ENCODE data around the gene PLB1.

The PLB1 gene

DNA sequence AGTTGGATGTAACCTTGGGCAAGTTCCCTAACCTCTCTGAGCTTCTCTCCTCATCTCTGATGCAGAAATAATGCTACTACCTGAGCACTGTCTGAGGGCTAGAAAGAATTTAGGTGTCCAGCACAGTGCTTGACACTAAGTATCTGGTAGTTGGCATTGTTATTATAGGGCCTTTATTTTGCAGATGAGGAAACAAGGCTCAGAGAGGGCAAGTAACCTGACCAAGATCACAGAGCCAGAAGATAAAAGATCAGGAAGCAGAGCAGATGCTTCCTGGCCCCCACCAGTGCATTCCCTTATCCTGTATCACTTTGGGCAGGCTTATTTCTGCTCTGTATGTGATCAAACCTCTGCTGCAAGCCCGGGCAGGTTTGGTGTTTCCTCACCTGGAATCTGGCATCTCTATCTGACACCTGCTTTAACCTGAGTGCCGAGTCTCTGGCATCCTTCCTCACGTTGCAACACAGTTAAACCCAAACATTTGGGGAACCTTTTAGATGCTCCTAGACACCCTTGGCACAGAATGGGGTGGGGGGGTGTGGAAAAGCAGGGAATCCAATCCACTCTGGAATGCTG is 69.9 kb downstream of the PLB1 start:
- DNase-seq (ENCODE audit: low read depth in 2 of 2) = no peak

DNA sequence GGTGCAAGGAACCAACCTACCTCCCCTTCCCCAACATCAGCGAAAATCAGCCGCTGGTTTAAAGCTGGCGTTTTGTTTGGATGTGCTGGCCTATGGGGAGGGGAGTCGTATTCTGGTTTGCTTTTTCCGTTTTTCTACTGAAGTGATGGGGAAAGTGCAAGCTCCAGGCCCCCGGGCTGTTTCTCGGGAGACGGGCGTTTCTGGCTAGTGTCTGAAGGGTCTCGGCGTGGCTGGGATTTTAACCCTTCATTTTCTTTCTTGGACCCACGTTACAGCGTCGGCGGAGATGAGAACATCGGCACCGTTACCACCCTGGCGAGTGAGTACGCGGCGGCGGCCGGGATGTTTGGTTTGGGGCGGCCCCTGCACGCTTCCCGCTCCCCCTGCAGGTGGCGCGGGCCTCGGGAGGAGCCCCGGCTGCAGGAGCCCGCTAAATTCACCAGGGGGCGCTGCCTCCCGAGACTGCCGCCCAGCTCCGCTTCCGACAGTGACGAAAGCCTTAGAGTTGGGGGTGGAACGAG is 70.7 kb downstream of the PLB1 start:
- DNase-seq (ENCODE audit: low read depth in 2 of 2) = peak; percentile 87 to 89

DNA sequence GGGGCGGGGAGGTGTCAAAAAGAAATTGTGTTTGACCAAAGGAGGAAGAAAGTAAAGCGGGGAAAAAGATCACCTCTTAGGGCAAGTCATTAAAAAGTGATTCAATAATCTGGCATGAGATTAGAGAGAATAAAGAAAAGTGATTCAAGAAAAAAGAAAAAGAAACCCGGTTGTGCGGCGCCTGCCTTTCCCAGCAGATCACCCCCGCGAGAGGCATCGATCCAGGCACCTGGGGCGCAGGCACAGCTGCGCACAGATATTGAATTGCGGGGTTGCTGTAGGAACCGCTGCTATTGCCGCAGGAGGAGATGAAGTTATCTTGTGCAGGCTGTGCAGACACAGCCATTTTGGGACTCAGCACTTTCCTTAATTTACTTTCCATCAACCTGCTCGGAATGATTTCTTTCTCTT is 71.2 kb downstream of the PLB1 start:
- no peak for DNase-seq (ENCODE audit: low read depth in 2 of 2)

DNA sequence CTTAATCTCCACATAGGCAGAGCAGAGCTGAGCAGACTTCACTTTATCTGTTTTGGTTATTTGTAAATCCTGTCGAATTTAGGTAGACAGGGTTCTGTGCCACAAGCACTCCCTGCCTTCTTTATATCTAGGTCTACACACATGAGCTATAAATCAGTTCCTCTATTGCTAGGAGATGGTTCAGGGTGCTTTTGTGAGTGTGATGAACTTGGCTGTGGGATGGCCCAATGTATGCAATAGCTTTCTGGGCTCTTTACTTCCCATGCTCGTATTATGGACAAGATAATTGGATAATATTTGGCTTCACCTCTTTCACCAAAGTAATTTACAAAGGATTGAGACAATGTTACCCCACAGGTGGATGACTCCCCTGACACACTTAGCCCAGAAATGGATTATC is 72.2 kb downstream of the PLB1 start:
- DNase-seq (ENCODE audit: low read depth in 2 of 2) = no peak

DNA sequence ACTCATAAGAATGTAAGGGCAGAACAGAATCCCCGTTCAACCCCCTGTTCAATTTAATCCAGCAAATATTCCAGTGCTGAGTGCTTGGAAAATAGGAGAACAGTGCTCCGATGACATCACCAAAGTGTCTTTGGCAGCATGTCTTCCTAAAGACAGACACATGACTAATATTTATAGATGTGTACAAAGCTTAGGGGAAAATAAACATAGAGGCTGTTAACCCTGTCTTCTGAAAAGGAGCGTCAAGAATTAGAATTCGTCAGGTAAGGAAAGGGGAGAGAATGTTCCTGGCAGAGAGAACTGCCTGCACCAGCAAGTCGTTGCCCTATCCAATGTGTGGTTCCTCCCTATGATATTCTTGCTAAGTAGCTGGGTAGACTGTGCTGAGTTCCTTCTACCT is 72.7 kb downstream of the PLB1 start:
- no peak for DNase-seq (ENCODE audit: low read depth in 2 of 2)

DNA sequence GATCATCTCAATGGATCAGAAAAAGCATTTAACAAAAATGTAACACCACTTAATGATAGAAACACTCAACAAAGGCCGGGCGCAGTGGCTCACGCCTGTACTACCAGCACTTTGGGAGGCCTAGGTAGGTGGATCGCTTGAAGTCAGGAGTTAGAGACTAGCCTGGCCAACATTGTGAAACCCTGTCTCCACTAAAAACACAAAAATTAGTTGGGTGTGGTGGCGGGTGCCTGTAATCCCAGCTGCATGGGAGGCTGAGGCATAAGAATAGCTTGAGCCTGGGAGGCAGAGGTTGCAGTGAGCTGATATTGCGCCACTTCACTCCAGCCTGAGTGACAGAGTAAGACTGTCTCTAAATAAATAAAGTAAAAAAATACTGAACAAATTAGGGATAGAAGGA is 74.6 kb downstream of the PLB1 start:
- no peak for DNase-seq (ENCODE audit: low read depth in 2 of 2)

DNA sequence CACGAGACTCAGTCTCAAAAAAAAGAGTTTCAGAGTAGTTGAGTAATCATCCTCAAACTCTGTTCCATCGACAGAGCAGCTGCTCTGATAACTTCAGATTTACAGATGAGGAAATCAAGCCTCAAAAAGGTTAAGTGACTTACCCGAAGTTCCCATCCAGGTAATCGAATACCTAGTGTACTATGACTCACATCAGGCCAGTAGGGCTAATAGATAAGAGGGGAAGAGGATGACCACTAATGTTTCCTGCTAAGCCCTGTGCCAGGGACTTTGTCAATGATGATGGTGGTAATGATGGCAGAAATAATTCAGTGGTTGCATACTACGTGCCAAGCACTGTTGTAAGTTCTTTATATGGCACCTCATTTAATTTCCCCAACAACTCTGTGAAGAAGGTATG is 80.9 kb downstream of the PLB1 start:
- no peak for DNase-seq (ENCODE audit: low read depth in 2 of 2)

DNA sequence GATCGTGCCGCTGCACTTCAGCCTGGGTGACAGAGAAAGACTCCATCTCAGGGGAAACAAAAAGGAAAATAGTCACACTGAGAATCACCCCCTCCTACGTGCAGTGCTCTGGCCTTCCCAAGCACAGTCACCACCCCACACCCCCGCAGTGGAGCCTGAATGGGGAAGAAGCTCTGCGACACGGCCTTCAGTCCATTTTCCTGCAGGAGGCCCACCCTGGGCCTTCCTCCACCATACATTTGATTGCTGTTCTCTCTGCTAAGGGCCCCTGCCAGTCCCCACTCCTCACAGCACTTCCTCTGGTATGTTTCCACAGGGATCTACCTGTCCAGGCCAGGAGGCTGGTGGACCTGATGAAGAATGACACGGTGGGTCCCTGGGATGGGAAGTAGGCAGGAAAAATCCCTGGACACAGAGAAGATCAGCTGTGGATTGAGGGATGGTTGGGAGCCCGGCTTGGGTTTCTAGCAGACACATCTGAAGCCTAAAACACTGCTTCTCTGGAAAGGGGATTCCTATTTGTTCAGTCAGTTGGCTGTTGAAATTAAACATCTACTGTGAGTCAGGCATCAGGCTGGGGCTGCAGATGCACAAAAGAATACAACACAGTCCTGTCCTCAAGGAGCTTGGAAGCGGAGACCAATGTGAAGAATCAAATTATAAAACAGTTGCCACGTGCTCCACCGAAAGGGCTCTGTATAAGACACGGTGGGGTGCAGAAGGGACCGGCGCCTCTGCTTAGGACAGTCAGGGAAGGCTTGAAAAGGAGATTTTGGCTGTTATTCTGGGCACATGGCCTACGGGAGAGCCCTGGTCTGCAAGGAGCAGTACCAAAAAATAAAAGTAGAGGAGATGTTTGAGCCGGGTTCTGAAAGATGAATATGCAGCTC is 82.2 kb downstream of the PLB1 start:
- DNase-seq (ENCODE audit: low read depth in 2 of 2) = no peak

DNA sequence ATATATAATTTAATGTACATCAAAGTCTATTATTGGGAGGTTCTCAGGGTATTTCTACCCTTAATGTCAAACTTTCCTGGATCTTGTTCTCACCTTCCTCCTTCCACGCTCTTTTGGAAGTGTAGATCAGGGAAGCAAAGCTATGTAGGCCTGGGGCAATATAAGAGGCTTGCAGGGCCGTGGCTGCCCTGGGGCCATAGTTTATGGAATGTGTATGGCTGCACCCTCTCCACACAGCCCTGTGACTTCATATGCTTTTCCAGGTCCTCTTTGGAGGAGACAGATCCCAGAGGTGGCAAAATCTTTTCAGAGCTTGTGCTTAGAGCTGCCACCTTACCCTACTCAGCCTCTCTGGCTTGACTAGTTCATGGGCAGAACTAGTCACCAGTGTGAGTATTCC is 82.9 kb downstream of the PLB1 start:
- DNase-seq (ENCODE audit: low read depth in 2 of 2) = no peak

DNA sequence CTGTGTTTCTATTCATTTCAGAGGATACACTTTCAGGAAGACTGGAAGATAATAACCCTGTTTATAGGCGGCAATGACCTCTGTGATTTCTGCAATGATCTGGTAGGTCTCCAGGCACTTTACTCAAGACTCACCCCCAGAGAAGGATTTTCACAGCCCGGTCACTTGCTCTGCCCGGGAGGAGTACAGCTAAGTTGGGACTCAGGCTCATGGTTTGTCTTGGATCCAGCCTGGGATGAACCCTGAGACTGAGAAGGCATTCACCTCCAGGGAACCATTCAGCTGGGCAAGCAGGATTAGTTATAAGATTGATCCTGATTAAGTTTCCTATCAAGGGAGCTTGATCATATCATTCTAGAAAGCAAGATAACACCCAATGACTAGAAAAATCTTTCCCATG is 83.7 kb downstream of the PLB1 start:
- DNase-seq (ENCODE audit: low read depth in 2 of 2) = no peak

DNA sequence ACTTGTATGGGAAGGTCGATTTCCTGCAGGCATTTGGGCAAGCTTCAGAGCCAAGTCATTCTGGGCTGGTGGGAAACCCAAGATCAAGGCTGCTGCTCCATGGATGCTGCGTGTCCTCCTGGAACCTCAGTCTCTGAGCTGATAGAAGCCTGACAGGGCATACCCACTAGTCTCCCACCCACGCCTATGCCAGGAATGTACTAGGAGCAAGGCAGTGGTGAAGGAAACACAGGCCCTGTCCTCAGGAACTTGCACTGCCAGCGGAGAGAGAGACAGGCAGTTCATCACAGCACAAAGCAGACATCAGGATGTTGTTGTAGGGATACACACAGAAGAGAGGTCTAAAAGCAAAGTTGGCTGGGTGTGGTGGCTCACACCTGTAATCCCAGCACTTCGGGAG is 84.2 kb downstream of the PLB1 start:
- DNase-seq (ENCODE audit: low read depth in 2 of 2) = no peak

DNA sequence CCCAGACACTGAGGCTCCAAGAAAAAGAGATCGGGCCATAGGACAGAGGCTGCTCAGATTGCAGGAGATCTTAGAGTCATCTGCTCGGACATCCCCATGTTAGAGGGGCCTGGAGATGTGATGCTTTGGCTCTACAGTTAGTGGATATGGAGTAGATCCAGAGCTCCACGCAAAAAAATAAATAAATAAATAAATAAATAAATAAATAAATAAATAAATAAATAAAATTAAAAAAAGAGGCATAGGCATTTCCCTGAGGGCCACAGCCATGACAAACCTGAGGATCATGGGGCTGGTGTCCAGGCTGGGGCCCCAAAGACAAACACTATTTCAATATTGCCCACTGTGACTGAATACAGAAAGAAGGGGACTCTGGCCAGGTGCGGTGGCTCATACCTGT is 85.5 kb downstream of the PLB1 start:
- DNase-seq (ENCODE audit: low read depth in 2 of 2) = no peak

DNA sequence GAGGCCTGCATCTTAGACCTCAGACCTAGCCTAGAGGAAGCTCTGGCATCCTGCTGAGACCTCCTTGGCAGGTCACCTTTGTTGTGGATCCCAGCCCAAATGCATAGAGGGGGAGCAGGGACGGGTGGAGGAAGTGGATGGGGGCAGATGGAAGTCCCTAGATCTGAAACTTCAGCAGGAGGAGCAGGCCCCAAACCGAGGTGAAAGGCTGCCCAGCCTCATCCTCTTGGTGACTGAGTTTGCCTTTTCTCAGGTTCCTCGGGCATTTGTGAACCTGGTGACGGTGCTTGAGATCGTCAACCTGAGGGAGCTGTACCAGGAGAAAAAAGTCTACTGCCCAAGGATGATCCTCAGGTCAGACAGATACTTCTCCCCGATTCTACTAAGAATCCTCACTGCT is 86.3 kb downstream of the PLB1 start:
- DNase-seq (ENCODE audit: low read depth in 2 of 2) = no peak

DNA sequence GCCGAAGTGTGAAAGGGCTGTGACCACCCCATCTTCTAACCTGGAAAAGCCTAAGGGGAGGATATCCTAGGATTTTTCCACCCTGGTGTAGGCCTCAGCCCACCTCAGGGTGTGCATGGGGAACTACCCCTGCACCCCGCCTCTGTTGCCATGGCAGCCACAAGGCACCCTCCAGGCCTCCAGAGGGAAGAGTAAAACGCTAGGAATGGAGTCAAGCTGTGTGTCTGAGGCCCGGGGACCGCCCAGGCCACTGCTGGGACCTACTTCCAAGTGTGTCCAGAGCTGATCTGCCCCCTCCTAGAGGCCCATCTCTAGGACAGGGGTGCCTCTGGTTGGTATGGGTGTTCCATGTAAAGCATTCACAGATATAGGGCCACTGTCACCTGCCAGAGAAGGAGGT is 86.7 kb downstream of the PLB1 start:
- DNase-seq (ENCODE audit: low read depth in 2 of 2) = no peak

DNA sequence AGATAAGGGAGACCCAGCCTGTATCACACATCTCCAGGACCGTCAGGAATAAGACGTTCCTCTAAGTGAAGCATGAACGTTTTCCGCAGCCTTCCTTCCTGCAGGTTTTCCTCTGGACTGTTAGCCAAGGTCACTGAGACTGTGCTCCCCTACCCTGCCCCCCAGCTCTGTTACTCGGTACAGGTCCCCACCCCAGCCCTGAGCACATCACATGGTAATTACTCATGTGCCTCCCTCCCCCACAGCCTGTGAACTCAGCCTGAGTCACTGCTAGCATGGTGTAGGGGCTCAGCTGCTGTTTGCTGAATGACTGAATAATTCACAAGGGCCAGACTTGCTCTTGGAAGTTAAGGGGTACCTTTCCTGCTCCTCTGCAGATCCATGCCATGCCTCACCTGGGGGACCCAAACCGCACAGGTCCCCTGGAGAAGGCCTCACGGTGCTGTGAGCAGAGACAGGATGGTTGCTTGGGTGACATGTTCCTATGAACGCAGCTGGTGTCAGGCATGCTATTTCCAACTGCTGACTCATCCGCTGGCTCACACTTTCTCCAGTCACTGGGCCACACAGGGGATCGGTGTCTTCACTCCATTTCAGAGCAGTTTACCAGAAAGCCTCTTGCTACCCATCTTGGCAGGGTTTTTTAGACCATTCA is 88.2 kb downstream of the PLB1 start:
- DNase-seq (ENCODE audit: low read depth in 2 of 2) = peak; percentile 46 to 68

DNA sequence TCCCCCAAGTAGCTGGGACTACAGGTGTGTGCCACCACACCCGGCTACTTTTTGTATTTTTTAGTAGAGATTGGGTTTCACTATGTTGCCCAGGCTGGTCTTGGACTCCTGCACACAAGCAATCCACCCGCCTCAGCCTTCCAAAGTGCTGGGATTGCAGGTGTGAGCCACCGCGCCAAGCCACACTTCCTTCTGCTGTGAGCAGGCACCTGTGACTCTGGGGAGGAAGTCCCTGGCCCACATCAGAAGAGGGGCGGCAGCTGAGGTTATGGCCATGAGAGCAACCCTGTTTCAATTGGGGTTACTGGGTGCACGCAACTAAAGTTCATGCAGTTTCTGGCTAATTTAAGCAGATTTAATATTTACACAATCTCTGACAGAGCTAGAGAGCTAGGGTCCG is 91.0 kb downstream of the PLB1 start:
- peak in 1 of 2 donors; percentile 20 for DNase-seq (ENCODE audit: low read depth in 2 of 2)

DNA sequence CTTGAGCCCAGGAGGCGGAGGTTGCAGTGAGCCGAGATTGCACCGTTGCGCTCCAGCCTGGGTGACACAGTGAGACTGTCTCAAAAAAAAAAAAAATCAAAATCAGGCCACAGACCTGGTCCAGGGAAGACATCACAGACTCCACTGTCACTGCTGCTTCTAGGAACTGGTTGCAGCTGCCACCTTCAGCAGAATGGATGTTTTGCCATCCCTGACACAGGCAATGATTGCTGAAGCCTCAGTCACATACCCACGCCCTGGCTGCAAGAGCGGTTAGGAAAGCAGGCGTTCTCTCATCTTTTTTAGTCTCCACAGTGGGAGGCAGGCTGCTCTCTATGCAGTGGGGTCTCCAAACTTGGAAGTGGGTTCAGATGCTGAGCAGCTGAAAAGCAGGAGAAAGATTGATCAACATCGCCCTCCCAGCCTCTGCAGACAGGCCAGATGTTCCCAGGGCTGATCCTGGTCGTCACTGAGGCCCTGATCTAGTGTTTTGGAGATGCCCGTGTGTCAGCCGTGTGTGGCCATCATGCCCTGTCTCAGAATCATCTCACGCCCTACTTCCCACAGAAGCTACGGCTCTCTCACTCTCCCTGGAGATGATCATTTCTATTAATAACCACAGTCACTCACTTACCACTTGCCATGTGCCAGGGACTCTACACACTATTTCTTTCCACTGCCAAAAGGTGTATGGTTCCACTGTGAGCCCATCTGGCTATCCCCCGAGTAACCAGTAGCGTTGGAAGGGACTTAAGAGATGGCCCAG is 91.8 kb downstream of the PLB1 start:
- DNase-seq (ENCODE audit: low read depth in 2 of 2) = no peak

DNA sequence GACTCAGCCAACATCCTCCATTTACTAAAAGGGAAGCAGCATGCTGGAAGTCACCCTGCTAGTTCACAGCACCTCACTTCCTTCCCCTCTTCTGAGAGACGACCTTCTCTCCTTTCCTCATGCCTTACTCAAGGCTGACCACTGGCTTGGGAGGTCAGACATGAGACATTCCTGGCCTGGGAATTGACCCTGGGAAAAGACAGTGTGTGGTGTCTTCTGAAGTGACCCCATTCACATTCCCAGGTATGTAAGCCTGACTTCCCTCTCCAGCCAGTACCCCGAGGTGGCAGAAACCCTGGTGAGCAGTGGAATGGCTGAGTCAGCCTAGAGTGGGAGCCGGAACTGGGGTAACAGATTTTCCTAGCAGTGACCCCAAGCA is 92.4 kb downstream of the PLB1 start:
- DNase-seq (ENCODE audit: low read depth in 2 of 2) = no peak

DNA sequence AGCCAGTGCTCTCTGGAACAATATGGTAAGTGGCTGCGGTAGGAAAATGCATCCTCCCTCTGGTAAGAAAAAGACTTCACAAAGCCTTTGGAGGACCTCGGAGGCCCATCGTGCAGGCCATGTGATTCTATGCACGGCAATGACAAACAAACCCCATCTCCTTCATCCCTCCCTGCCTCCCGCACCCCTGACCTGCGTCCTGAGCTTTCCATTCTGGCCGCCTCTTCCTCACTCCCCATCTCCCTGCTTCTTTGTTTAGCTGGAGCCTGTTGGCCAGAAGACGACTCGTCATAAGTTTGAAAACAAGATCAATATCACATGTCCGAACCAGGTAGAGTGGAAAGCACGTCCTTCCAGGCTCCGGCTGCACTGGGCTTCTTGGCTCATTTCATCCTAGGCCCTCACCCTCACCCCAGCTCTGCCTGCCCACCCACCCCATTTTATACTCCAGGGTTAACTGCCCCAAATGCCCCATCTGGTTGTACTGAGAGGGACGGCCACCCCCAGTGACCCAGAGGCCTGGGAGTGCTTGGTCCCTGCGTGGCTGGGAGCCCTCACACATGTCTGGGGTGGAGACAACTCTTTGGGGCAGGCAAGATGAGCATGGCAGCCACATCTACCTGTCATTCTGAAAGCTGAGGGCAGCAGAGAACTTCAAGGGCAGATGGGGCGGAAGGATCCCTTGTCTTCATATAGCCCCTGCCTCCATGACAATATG is 94.0 kb downstream of the PLB1 start:
- no peak for DNase-seq (ENCODE audit: low read depth in 2 of 2)

DNA sequence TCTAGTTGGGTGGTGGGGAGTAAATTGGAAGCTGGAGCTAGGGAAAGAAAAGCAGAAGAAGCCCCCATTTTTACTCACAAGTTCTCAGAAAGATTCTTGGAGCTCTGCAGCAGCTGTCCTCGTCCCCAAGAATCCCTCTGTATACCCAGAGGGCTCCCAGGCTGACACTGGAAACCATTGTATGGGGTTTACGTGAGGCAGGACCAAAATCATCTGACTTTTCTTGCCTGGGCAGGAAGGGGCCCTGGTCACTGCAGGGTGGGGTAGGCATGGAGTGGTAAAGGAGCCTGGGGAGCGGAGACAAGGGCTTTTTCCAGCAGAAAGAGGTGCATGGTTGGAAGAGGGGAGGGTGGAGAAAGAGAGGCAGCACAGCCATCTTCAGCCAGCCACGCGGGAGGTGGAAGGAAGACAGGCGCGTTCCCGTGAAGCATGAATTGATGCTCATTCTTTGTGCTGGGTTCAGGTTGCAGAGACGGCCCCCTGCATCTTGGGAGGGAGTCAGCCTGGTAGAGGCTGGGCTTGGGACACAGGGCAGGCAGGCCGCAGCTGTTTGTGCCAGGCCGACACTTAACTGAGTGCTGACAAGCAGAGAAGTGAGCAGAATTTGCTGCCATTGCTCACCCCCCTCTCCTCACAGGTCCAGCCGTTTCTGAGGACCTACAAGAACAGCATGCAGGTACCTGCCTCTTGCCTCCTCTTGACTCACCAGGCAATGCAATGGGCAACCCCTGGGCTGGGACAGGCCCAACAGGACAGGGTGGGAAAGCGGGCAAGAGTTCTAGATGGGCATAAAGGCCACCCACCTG is 94.8 kb downstream of the PLB1 start:
- DNase-seq (ENCODE audit: low read depth in 2 of 2) = no peak
